Neural progenitor cell (in vitro differentiated cells): ENCODE measurements around the gene MAN2B2. TPM values are rescaled to one million over a fixed set of nuclear protein-coding genes. Genes with fewer than 3 reads are reported as not detected.

Source experiments
- DNase-seq: peaks from one replicate; pipeline ENCODE4 v3.0.0-alpha.2; 2016; ENCODE audit warnings: low spot score
- H2AFZ ChIP-seq: fragments of 200-600 bp; sonication (generic); replicated peaks from 2 replicates; pipeline ENCODE4 v1.6.1; 2016; ENCODE audit warnings: antibody characterized with exemption
- H3F3A ChIP-seq: fragments of 200-600 bp; sonication (generic); 2 replicates; pipeline ENCODE4 v1.6.1; 2016; ENCODE audit warnings: antibody characterized with exemption, low read depth
- H3K27ac ChIP-seq: fragments of 200-600 bp; sonication (generic); 2 replicates; pipeline ENCODE4 v1.5.1; 2016; ENCODE audit warnings: mild to moderate bottlenecking
- H3K27me3 ChIP-seq: fragments of 200-600 bp; sonication (generic); 2 replicates; pipeline ENCODE4 v1.6.1; 2016; ENCODE audit warnings: mild to moderate bottlenecking, moderate library complexity
- H3K36me3 ChIP-seq: fragments of 200-600 bp; sonication (generic); 2 replicates; pipeline ENCODE4 v1.5.1; 2016
- H3K4me1 ChIP-seq: fragments of 200-600 bp; sonication (generic); 2 replicates; pipeline ENCODE4 v1.6.1; 2016; ENCODE audit warnings: mixed run types
- H3K4me2 ChIP-seq: fragments of 200-600 bp; sonication (generic); 2 replicates; pipeline ENCODE4 v1.6.1; 2016
- H3K4me3 ChIP-seq: fragments of 200-600 bp; sonication (generic); 2 replicates; pipeline ENCODE4 v1.5.1; 2016
- H3K79me2 ChIP-seq: fragments of 200-600 bp; sonication (generic); 2 replicates; pipeline ENCODE4 v1.6.1; 2016; ENCODE audit warnings: low read depth
- H3K9ac ChIP-seq: fragments of 200-600 bp; sonication (generic); 2 replicates; pipeline ENCODE4 v1.6.1; 2016
- H3K9me3 ChIP-seq: fragments of 200-600 bp; sonication (generic); 2 replicates; pipeline ENCODE4 v1.5.1; 2016; ENCODE audit warnings: low read depth
- H4K20me1 ChIP-seq: fragments of 200-600 bp; sonication (generic); 2 replicates; pipeline ENCODE4 v1.6.1; 2016; ENCODE audit warnings: low read depth
- H3K27ac Mint-ChIP-seq: 3 replicates; pipeline ENCODE4 v1.8.0; 2021; ENCODE audit warnings: mixed read lengths
- H3K27me3 Mint-ChIP-seq: 2 replicates; pipeline ENCODE4 v1.8.0; 2022; ENCODE audit warnings: low read depth, mild to moderate bottlenecking, inconsistent platforms, moderate library complexity, mixed read lengths; ENCODE audit not compliant: insufficient read depth
- H3K36me3 Mint-ChIP-seq: 3 replicates; pipeline ENCODE4 v1.8.0; 2021; ENCODE audit warnings: mixed read lengths
- H3K4me1 Mint-ChIP-seq: 3 replicates; pipeline ENCODE4 v1.8.0; 2021; ENCODE audit warnings: mixed read lengths
- H3K4me3 Mint-ChIP-seq: 3 replicates; pipeline ENCODE4 v1.8.0; 2021; ENCODE audit warnings: mild to moderate bottlenecking, moderate library complexity, mixed read lengths
- H3K9me3 Mint-ChIP-seq: 3 replicates; pipeline ENCODE4 v1.8.0; 2020; ENCODE audit warnings: mixed read lengths
- EZH2 ChIP-seq: fragments of 200-600 bp; sonication (generic); IDR thresholded peaks from 2 replicates; pipeline ENCODE4 v1.6.1; 2017; ENCODE audit warnings: antibody characterized with exemption, mild to moderate bottlenecking, moderate library complexity
- EZH2phosphoT487 ChIP-seq: fragments of 200-600 bp; sonication (generic); IDR thresholded peaks from 2 replicates; pipeline ENCODE4 v1.6.1; 2017; ENCODE audit warnings: antibody characterized with exemption
- total RNA-seq: library from RNA; depleted of rRNA; stranded (reverse); fragments of >200 nt; gene quantifications from 2 replicates; pipeline ENCODE4 v1.2.3, GENCODE V29; 2015; ENCODE audit warnings: low replicate concordance
- TF ChIP-seq, protein P1 (sequence below): fragments of 200-600 bp; sonication (generic); IDR thresholded peaks from 2 replicates; pipeline ENCODE4 v1.5.1; 2017; ENCODE audit warnings: antibody characterized with exemption, mild to moderate bottlenecking

Gene MAN2B2
- total RNA-seq, 1 donor from 2014 or later = 2.7 TPM

DNA sequence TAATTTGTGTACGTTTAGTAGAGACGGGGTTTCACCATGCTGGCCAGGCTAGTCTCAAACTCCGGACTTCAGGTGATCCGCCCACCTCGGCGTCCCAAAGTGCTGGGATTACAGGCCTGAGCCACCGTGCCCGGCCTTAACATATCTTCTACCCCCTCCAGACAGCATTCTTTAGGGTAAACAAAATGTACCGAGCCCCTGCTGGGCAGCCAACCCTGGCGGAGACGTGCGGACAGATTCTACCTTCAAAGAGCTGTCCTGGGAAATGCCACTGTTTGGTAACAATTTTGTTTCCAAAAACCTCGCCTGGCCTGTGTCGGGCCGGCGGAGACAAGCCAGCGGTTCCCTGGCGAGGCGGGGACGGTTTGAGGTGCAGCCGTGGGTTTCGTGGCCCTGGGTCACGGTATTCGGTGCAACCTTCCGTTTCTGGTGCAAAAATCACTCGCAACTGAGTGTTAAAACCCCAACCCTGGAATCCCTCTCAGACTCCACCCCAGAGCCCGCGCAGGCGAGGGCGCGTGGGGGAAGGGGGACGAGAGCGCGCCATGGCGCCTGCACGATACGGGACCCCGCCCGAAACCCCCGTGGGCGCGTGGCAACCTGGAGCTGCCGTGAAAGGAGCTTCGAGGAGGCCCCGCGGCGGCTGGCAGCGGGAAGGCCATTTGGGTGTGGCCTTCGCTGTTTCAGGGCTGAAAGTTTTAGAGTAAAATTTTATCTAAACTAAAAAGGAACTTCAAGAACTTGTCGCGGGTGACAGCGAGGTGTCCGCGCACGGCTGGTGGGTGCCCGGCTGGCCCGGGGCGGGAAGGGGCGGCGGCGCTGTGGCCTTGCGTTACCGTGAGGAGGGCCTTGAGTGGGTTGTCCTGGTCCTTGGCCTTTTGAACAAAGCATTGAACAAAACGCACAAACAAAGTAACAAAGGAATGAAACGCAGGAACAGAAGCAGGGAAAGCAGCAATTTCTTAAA, 82.5 kb downstream of the MAN2B2 start:
- Histone ChIP-seq H3K9me3 (no peaks in the 10 kb centered on the region), H3K27ac (no peak overlapping the region), H2AFZ (no peak overlapping the region), H3K9ac (no peak overlapping the region), H3K4me3 (no peak overlapping the region), H4K20me1 (no peaks in the 10 kb centered on the region), H3K4me2 (no peak overlapping the region), H3K4me1 (no peaks in the 10 kb centered on the region), H3F3A (no peaks in the 10 kb centered on the region), H3K36me3 (no peaks in the 10 kb centered on the region), H3K79me2 (no peaks in the 10 kb centered on the region), H3K27me3 (peaks cover 33% of the 10 kb centered on the region)
- TF ChIP-seq EZH2phosphoT487 (no peak), EZH2 (no peak)
- TF ChIP-seq, protein P1, sequence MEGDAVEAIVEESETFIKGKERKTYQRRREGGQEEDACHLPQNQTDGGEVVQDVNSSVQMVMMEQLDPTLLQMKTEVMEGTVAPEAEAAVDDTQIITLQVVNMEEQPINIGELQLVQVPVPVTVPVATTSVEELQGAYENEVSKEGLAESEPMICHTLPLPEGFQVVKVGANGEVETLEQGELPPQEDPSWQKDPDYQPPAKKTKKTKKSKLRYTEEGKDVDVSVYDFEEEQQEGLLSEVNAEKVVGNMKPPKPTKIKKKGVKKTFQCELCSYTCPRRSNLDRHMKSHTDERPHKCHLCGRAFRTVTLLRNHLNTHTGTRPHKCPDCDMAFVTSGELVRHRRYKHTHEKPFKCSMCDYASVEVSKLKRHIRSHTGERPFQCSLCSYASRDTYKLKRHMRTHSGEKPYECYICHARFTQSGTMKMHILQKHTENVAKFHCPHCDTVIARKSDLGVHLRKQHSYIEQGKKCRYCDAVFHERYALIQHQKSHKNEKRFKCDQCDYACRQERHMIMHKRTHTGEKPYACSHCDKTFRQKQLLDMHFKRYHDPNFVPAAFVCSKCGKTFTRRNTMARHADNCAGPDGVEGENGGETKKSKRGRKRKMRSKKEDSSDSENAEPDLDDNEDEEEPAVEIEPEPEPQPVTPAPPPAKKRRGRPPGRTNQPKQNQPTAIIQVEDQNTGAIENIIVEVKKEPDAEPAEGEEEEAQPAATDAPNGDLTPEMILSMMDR = no peak
- H3K27me3 Mint-ChIP-seq = peaks cover 12% of the 10 kb centered on the region
- peaks cover 7% of the 10 kb centered on the region for H3K9me3 Mint-ChIP-seq
- no peak overlapping the region for H3K27ac Mint-ChIP-seq
- H3K4me1 Mint-ChIP-seq = no peaks in the 10 kb centered on the region
- H3K4me3 Mint-ChIP-seq = no peak overlapping the region
- DNase-seq = no peak
- H3K36me3 Mint-ChIP-seq = no peaks in the 10 kb centered on the region

DNA sequence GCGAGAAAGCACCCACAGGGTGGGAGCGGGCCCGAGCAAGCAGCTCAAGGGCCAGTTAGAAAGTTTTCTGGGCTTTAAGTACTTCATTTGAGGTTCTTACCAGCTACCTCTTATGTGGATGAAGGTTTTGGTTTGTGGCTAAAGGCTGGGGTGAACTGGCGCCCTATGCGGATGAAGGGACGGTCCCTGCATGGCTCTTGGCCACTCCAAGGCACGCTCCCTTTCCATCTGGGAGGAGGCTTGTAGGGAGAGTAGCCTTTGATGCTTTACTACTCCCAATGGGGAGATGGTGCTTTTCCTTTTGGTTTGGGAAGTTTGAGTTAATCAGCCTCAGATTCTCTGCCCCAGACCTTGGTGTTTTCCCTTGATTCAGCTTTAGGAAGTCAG, 83.2 kb downstream of the MAN2B2 start:
- no peak overlapping the region for H3K27ac Mint-ChIP-seq
- peaks cover 7% of the 10 kb centered on the region for H3K9me3 Mint-ChIP-seq
- Histone ChIP-seq H3K79me2 (no peaks in the 10 kb centered on the region), H3F3A (no peaks in the 10 kb centered on the region), H3K9me3 (no peaks in the 10 kb centered on the region), H3K4me3 (no peak overlapping the region), H2AFZ (peak overlapping the region; percentile 9), H3K4me1 (no peaks in the 10 kb centered on the region), H3K27me3 (peaks cover 33% of the 10 kb centered on the region), H3K36me3 (no peaks in the 10 kb centered on the region), H4K20me1 (no peaks in the 10 kb centered on the region), H3K27ac (no peak overlapping the region), H3K4me2 (no peak overlapping the region), H3K9ac (no peak overlapping the region)
- no peaks in the 10 kb centered on the region for H3K36me3 Mint-ChIP-seq
- TF ChIP-seq EZH2 (no peak), EZH2phosphoT487 (no peak)
- TF ChIP-seq, protein P1 = no peak
- H3K27me3 Mint-ChIP-seq = peaks cover 12% of the 10 kb centered on the region
- DNase-seq = no peak
- no peaks in the 10 kb centered on the region for H3K4me1 Mint-ChIP-seq
- no peak overlapping the region for H3K4me3 Mint-ChIP-seq

DNA sequence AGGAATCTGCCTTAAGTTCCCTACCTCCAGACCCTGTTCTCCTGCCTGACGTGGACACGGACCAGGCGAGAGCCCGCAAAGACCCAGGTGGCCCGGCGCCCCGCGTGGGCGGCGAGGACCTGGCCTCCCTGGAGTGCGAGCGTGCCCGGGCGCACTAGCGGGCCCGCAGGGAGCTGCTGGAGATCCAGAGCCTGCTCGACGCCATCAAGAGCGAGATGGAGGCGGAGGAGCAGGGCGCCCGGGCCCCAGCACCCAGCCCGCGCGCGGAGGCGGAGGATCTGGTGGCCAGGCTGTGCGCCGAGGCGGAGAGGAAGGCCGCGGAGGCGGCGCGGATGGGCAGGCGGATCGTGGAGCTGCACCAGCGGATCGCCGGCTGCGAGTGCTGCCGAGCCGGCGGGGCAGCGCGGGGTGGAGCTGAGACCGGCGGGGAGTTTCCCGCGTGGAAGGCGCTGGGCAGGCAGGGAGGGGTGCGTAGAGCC, 83.6 kb downstream of the MAN2B2 start:
- no peak overlapping the region for H3K27ac ChIP-seq
- no peak overlapping the region for H3K4me3 ChIP-seq
- H4K20me1 ChIP-seq = no peaks in the 10 kb centered on the region
- peak; percentile 53 for DNase-seq
- TF ChIP-seq, protein P1 = no peak
- TF ChIP-seq EZH2phosphoT487 = no peak
- peak; percentile 24 for TF ChIP-seq EZH2
- H3K4me1 ChIP-seq = no peaks in the 10 kb centered on the region
- peak overlapping the region; percentile 49 for H3K4me2 ChIP-seq
- H3K9me3 ChIP-seq = no peaks in the 10 kb centered on the region
- no peak overlapping the region for H3K9ac ChIP-seq
- H3K27ac Mint-ChIP-seq = no peak overlapping the region
- peaks cover 12% of the 10 kb centered on the region for H3K27me3 Mint-ChIP-seq
- no peaks in the 10 kb centered on the region for H3K4me1 Mint-ChIP-seq
- H3K9me3 Mint-ChIP-seq = peaks cover 7% of the 10 kb centered on the region
- peaks cover 33% of the 10 kb centered on the region for H3K27me3 ChIP-seq
- H3K79me2 ChIP-seq = no peaks in the 10 kb centered on the region
- H3K4me3 Mint-ChIP-seq = no peak overlapping the region
- H3K36me3 ChIP-seq = no peaks in the 10 kb centered on the region
- no peaks in the 10 kb centered on the region for H3F3A ChIP-seq
- no peaks in the 10 kb centered on the region for H3K36me3 Mint-ChIP-seq
- H2AFZ ChIP-seq = peak overlapping the region; percentile 9
